GM18502 (cell line): ENCODE data around the gene PACS2.
"Not testable (repeated sequence)": the region's sequence is repeated elsewhere in the genome, so short reads cannot be mapped to it uniquely, and the experiment has no call there.

Experiments
- ATAC-seq: cut with Tn5 transposase; IDR thresholded peaks from one replicate; pipeline ENCODE4 v1.9.1; 2021; ENCODE audit warnings: mild to moderate bottlenecking; ENCODE audit not compliant: unreplicated experiment, poor library complexity

PACS2 gene

GRCh38 chr14:105329411-105330150 lies 15.0 kb downstream of the PACS2 start:
- no peak for ATAC-seq

DNA sequence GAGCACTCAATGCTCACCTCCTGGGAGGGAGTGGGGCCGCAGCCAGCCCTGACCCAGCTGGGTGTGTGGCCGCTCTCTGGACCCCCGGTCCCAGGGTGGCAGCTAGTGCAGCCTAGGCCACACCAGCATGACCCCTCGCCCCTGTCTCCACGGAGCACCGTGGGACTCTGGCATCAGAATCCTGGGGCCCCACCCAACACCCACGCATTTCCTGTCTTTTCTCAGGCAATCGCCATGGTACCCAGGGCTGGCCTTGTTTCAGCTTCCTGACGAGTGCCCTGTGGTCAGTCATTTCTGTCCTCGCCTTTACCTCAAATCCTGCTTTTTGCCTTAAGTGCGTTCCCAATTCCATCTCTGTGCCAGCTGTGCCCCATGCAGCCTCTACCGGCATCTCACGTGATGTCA lies 15.9 kb downstream of the PACS2 start:
- no peak for ATAC-seq

GRCh38 chr14:105331575-105332349 lies 17.2 kb downstream of the PACS2 start:
- no peak for ATAC-seq

- ATAC-seq = no peak
These were observed 17.9 kb downstream of the PACS2 start for GRCh38 chr14:105332350-105332874.

DNA sequence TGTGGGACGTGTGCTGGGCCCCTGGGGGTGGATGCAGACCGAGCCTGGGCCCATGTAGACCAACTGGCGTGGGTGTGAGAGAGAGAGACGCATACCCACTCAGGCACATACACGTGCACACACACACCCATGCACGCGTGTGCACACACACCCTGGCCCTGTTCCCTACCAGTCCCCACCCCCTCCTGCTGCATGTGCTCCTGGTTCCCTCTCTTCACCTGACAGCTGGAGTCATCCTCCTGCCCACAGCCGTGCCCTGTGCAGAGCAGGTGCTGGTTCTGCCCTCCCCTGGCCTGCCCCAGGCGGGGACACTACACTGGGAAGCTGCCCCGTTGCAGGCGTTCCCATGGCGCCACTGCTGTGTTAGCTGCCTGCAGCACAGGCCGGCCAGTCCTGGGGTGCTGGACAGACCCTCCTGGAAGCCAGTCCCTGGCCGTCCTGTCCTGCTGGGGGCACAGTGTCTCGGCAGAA lies 18.5 kb downstream of the PACS2 start:
- no peak for ATAC-seq

GRCh38 chr14:105333613-105334364 lies 19.2 kb downstream of the PACS2 start:
- no peak for ATAC-seq

DNA sequence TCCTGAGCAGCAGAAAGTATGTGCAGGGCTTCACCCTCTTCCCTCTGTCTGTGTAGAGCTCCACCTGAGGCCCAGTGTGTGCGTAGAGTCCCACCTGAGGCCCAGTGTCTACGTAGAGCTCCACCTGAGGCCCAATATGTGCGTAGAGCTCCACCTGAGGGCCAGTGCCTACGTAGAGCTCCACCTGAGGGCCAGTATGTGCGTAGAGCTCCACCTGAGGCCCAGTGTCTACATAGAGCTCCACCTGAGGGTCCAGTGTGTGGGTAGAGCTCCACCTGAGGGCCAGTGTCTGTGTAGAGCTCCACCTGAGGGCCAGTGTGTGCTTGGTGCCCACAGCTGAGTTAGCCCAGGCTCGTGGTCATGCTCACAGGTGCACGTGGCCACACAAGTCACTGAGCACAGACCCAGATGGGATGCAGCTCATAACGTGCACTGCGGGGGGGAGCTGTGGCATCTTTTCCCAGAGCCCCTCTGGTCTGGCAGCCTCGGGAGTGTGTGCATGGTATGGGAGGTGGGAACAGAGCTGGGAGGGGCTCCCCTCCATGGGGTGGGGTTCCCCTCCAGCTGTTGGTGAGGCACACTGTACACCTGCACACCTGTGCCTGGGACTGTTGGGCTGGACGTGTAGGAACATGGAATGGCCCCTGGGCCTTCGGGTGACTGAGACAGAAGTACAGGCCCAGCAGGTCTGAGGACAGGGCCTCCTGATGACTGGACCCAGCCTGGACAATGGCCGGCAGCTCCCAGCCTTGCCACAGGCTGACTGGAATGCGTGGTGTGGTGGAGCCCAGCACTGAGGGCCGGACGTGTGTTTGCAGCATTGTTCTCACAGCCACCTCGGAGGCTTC lies 20.1 kb downstream of the PACS2 start:
- ATAC-seq = no peak

DNA sequence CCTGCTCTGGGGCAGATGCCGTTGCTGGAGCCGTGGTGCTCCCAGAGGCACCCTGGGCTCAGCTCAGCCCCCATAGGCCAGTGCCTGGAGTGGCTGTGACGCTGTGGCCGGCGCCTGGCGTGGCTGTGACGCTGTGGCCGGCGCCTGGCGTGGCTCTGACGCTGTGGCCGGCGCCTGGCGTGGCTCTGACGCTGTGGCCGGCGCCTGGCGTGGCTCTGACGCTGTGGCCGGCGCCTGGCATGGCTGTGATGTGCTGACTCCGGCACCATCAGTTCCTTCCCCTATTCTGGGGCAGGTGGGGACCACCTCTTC lies 20.6 kb downstream of the PACS2 start:
- ATAC-seq = not testable (repeated sequence)

DNA sequence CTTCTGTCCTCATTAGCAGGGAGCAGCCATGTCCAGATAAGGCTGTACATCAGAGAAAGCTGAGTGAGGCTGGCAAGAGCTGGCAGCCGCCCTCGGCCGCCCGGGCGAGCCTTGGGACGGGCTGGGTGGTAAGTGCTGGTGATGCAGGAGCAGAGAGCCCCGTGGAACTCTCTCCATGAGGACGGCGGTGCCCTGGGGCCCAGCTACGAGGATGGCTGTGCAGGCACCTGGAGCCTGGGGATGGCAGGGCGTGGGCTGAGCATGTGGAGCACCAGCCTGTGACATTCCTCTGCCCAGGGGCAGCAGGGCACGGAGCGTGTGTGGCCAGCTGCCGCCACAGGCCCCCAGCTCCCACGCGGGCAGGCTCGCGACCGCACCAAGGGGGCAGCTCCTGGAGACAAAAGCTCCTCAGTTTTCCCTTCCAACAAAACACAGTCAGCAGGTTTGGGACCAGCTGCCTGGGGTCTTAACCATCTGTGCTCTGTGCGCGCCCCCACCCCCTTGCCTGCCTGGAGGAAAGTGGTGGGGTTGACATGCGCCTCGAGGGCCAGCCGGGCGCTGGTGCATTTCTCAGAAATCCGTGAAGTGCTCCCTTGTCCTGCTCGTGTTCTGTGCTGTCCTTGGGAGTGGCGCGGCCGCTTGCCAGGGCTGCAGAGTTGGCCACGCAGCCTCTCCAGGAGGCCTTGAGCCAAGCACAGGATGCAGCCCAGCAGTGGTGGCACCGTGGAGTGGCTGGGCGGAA lies 21.4 kb downstream of the PACS2 start:
- no peak for ATAC-seq

GRCh38 chr14:105336477-105337287 lies 22.1 kb downstream of the PACS2 start:
- no peak for ATAC-seq

GRCh38 chr14:105337433-105337832 lies 22.9 kb downstream of the PACS2 start:
- no peak for ATAC-seq

GRCh38 chr14:105337966-105338741 lies 23.6 kb downstream of the PACS2 start:
- ATAC-seq = no peak

- no peak for ATAC-seq
These were observed 26.5 kb downstream of the PACS2 start for GRCh38 chr14:105340821-105341733.

GRCh38 chr14:105343194-105343593 lies 28.6 kb downstream of the PACS2 start:
- ATAC-seq = no peak

- no peak for ATAC-seq
These were observed 31.6 kb downstream of the PACS2 start for GRCh38 chr14:105346200-105346533.

- ATAC-seq = no peak
These were observed 32.5 kb downstream of the PACS2 start for GRCh38 chr14:105346876-105347586.
